Activated CD4-positive, alpha-beta T cell treated with anti-CD3 and anti-CD28 coated beads, Interleukin-2, amount 50 U/mL, for 48 hours (primary cell): ENCODE results near the gene MIGA2.
A peak's percentile ranks its signal among the peaks of the same experiment; 100 is the strongest.
"Not testable (repeated sequence)": the region's sequence is repeated elsewhere in the genome, so short reads cannot be mapped to it uniquely, and the experiment has no call there.

ENCODE experiments used
- DNase-seq, 2 experiments: peaks; one replicate each; pipeline ENCODE4 v3.0.0-alpha.2; 2020

Gene MIGA2

DNA sequence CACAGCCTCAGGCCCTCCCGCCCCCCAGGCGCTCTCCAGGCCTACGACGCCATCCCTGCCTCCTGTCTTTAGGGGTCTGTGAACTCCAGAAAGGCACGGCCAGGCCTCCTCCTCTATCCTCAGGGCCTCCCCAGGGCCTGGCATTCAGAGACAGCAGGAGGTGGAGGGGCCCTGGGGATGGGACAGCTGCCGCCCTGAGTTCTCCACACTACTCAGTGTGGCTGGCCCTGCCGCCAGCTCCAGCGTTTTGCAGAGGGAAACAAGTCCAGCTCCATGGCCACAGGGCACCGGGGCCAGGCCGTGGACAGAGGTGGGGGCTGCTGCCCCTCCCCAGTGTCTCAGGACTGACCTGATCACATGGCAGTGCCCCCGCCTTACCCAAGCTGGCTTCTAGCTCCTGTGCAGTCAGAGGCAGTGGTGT is 24.7 kb upstream of the MIGA2 start:
- no peak for DNase-seq

DNA sequence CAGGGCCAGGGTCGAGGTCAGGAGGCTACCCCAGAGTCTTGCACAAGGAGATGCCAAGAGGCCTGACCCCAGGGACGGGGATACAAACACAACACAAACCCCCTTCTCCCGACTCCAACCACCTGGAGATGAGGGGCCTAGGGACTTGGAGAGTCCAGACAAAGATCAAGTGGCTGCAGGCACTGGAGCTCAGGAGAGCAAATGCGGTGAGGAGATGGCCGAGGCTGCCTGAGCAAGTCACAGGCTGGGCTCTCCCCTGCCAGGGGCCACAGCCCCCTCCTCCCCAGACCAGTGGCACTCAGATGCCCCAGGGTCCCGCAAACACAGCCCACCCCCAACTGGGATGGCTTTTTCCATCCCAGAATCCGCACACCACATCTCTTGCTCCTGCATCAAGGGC is 24.1 kb upstream of the MIGA2 start:
- DNase-seq, result no peak

DNA sequence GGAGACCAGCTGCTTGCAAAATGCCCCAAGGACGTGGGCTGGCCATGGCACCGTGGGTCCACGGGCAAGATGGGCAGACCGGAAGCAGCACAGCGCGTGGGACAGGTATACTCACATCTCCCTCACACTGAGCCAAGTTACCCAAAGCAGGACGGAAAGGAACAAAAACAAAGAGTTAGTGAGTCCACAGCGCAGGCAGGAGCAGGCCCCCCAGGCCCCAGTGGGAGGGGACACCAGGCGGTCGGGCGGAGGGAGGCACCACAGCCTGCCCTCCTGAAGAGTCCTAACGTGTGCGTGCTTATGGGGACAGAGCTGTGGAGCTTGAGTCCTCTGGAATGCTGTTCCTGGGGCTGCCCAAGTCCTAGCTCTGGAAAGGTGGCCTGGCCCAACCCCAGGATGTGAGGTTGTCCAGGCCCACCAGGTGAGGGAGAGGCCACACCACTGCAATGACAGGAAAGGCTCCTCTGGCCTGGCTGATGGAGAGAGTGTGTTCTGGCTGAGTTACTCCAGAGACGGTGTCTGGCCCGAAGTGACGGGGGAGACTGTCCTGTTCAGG is 23.5 kb upstream of the MIGA2 start:
- DNase-seq, result no peak

DNA sequence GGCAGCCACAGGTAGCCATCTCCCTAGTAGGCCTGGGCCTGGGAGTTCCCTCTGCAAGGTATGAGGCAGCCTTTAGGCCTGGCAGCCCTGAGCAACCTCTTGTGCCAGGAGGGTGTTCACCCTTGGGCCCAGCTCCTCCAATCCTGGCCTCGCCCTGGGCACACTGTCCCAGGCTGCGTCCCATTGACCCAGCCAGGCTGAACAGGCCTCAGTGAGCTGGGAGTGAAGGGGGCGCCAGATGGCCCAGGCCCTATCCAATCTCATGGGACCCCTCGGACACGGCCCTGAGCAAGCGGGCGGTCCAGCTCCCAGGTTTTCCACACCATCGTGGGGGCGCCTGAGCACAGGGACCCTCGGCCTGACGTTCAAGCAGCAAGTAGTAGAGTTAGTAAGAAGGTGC is 22.8 kb upstream of the MIGA2 start:
- DNase-seq, result no peak

DNA sequence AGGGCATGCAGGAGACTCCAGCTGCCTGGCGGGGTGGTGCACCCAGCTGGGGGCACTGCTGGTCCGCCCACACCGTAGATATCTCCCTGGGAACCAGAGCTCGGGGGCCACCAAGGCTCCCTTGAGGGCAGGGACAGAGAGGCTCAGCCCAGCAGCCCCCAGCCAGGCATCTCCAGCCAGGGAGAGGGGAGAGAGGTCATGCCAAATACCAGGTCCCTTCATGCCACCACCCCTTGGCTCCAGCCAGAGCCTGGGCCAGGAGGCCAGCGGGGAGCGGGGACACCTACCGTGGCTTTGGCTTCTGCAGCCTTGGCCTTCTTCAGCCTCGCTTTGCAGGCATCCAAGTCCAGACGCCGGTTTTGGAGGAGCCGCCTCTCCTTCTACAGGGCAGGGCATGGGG is 22.3 kb upstream of the MIGA2 start:
- DNase-seq, result no peak

DNA sequence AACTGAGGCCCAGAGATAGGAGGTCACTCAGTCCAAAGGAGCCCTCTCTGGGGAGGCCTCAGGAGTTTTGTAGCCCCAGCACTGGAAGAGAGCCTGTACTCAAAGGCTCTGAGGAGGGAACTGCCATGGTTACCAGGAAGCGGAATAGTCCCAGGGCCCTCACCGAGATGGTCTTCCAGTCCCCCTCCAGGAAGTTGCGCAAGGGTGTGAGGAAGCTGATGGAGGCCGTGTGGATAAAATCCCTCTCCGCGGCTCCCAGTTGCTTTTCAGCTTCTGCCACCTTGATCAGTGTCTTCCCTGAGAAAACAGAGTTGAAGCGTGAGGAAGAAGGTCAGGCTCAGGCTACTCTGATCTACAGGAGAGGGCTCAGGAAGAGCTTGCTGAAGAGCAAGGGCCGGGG is 21.8 kb upstream of the MIGA2 start:
- no peak for DNase-seq

DNA sequence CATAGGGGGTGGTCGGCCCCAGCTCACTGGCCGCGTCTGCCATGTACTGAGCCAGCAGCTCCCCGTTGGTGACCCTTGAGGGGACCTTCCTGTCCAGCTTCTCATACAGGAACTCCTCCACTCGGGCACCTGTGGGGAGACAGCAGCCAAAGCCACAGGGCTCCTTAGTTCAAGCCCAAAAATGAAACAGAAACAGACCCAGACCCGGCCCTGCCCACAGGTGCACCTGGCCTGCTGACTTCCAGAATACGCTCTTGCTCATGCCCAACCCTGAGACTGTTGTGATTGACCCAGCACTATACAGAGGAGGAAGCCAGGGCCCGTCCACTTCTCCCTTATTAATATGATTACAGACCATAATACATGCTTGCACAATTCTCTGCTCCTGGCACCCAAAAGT is 15.3 kb upstream of the MIGA2 start:
- no peak for DNase-seq

DNA sequence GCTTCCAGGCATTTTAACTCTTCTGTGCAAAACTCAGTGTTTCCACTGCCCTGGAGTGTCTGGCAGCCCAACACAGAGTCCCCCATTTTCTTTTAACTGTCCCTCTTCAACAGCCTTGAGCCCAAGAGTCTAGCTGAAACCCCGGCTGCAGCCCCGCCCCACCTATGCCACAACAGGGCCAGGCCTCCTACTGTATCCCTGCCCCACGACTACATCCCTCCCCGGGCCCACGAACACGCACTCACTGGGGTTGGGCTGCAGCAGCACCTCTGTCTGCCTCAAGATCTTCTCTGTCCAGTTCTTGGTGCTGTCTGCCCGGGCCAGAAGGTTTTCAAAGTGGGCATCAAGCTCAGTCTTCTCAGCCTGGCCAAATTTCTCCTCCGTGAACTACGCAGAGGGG is 14.4 kb upstream of the MIGA2 start:
- DNase-seq, result no peak

DNA sequence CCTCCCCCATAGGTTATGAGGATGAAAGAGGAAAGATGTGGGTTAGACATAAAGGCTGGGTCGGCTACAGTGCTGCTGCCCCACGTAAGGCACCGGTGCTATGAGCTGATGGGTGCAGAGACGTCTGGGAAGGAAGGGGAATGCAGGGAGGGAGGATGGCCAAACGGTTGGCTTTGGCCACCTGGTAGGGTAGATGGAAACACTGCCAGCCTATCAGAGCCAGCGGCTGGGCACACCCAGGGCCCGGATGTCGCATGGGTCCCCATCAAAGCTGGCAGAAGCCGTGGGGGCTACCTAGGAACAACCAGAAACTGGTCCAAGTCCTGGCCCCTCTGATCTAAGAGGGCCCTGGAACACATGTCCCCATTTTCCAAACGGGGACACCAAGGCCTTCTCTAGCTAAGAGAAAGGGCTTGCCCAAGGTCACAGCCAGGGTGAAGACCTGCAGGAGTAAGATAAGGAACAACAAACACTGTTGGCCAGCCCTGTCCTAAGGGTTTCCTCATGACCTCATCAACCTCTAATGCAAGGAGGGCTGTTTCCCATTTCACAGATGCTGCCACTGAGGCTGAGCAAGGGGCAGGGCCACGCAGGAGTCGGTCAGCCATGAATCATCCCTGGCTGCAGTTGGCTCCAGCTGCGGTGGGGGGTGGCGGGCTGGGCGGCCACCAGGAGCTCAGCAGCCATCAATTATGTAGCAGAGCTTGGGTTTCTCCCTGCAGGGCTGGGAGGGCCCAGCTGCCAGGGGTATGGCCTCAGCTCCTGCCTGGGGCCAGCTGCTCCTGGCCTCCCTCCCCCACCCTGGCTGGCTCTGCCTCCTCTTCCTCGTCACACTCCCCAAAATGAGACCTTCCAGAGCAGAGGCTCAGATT is 13.2 kb upstream of the MIGA2 start:
- DNase-seq, result no peak

DNA sequence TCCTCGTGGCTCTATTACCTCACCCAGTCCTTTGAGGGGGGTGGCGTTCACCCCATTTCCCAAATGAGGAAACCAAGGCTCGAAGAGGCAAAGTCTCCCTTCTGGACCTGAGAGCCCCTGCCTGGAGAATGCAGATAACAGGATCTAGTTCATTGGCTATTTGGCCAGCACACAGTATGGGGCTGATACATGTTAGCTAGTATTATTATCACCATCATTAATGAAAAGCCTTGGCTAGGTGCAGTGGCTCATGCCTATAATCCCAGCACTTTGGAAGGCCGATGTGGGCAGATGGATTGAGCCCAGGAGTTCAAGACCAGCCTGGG is 12.6 kb upstream of the MIGA2 start:
- no peak for DNase-seq

DNA sequence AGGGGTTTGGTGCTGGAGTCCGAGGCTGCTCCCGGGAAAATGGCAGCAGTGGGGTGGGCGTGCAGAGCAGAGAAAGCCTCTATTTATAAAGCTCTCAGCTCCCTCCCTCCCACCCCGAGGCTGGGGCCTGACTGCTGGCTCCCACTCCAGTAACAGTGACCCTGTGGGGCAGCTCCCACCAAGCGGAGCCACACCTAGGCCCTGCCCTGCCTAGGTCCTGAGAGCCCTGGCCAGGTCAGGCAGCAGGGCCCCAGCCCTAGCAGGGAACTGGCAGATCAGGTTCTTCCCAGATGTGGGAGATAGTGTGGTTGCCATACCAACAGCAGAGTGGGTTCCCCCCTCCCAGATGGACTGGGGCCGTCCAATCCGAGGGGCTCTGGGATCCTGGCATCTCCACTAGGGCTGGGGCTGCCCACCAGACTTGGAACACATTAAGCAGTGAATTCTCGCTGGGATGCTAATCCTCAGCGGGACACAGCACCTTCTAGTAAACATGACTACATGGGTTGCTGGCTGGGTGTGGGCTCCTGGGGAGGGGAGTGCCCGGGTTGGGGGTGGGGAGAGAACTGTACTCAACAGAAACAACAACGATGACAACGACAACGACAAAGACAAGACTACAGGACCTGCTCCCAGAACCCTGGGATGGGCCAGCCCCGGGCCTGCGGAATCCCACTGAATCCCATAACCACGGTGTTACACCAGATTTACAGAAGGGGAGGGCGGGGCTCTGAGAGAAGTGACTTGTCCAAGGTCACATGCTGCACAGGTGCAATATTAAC is 9.8 kb upstream of the MIGA2 start:
- DNase-seq, result no peak

DNA sequence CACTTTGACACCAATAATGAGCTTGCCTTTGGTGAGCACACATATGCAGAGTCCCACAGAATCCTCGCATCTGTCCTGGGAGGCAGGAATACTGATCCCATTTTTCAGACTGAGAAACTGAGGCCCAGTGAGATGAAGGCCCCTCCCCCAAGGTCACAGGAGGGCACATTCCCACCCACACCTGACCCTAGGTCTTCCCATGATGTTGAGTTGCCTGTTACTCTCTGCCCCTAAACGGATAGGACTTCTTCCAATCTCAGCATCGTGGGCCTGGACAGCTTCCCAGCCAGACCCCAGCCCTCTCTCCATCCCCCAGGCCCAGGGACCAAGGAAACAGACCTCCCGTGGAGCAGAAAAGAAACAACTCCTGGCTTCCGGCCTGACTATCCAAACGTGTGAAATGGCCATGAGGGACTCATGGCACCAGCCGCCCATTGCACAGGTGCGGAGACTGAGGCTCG is 9.2 kb upstream of the MIGA2 start:
- DNase-seq, result no peak

DNA sequence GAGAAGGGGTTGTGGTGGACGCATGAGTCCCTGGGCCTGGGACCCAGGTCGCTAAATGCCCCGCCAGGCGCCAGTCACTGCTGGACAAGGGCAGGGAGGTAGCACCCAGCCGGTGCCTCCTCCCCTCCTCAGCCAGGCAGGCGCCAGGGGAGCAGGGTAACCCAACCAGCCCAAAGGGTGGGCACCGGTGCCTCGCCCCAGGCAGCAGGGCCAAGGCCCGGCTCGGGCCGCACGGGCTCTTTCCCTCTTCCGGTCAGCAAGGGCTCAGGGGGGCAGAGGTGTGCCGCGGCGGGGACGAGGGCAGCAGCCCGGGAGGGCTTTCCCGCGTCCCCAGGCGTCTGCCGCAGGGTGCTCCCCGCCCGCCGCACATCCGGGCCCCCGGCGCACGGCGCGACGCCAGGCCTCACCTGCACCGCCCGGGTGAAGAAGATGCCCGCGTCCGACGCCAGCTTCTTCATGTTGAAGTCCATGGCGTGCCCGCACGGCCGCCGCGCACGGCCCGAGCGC is 8.7 kb upstream of the MIGA2 start:
- peak in 1 of 2 experiments; percentile 69 for DNase-seq

DNA sequence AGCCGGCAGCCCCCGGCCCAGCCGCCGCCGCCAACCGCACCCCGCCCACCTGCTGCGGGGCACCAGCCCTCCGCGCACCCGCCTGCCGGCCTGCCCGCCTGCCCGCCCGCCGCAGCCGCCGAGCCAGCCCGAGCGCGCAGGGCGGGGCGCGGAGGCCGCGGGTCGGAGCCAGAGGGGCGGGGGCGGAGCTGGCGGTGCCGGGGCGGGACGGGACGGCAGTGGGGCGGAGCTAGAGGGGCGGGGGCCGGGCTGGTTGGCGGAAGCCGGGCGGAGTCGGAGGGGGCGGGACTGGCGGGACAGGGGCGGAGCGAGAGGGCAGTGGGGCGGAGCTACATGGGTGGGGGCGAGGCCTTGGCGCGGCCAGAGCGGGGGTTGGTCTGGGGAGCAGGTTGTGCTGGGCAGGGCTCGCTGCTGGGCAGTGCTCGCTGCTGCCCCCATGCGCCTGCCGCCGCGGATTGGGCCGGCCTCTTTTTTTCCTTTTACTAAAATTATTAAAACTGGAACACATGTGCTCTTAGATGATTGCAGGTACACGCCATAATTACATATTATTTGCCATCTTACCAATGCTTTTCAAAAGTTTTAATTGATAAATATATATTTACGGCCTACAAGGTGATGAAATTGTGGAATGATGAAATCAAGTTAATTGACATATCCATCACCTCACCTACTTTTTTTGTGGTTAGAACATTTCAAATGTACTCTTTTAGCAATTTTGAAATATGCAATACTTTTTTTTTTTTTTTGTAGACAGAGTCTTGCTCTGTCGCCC is 8.0 kb upstream of the MIGA2 start, which contains the start of gene SH3GLB2:
Gene SH3GLB2 (minus strand): TSS at position 140 of the 775 bp plus-strand sequence. CDS start 177 bp downstream, outside the sequence.
- DNase-seq, result peak; percentile 92 to 93

DNA sequence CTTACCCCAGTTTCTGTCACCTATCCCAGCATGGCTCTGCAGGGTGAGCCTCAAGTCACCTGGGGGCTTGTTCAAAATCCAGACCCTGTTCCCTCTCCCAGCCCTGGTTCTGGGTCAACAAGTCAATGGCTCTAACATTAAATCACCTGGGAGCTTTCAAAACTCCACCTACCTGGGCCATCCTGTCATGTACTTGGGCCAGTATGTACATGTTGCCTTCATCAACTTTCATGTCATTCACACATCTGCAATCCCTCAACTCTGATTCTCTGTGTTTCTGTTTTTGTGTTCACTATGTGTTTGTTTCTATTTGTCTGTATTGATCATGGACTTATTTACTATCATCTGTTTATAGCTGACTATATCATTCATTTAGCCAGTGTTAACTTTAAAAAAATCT is 6.2 kb upstream of the MIGA2 start:
- no peak for DNase-seq

DNA sequence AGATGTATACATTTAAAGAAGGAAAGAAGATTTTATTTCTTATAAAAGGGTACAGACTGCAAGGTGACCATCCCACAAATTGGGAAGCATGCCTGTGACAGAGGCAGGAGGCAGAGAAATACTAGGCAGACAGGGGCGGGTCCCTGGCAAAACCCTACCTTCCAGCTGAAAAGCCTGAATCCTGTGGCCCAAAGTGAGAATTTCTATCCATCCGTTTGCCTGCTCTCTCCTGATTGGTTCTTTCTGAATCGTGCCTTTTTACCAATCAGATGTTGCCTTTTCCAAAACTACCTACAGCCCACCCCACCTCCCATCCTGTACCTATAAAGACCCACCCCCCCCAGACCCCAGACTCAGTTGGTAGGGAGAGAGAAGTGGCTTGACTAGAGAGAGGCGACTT is 4.9 kb upstream of the MIGA2 start:
- no peak for DNase-seq

DNA sequence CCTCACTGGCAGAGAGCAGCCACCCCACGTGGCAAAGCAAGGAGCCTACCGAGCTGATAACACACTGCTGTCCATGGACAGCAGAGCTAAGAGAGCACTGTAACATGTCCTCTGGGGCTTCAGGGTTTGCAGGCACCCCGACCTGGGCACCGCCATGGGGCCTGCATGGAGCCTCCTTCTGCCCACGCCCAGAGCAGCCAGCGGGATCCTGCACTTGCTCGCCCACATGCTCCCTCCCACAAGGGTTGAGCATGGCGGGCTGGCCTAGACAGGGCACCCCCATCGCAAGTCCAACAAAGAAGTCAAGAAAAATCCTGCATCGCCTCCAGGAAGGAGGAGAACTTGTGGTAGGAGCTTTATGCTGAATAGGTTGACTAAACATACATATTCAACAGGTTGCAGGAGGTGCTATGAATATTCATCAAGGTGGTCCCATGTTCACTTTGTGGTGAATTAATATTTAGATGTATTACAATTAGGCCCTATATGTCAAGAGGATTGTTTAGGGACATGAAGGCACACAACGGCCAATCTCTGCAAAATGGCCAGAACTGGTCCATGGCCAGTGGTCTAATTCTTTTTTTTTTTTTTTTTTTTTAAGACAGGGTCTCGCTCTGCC is 3.8 kb upstream of the MIGA2 start:
- no peak for DNase-seq

DNA sequence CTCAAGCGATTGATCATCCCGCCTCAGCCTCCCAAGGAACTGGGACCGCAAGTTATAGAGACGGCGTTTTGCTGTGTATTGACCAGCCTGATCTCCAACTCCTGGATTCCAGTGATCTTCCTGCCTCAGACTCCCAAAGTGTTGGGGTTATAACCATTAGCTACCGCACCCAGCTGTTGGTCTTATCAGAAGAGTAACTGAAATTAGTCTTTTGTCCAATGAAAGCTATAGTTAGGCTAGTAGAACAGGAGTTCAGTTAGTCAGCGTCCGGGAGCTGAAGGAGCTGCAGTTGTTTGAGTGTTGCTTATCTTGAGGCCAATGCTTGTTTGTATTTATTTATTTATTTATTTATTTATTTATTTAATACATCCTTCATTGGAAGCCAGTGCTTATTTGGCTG is 3.2 kb upstream of the MIGA2 start:
- DNase-seq, result no peak

DNA sequence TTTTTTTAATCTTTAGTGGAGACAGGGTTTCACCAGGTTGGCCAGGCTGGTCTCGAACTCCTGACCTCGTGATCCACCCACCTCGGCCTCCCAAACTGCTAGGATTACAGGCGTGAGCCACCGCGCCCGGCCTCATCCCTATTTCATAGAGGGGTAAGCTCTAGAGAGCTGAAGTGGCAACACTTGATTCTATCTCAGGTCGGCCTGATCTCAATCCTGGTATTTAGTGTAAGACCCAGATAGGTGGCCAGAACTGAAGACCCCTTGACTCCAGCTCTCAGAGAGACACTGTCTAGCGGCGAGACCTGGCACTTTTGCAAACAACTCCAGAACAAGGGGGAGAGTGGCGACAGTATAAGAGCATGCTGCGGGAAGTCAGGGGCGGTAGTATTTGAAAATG is 588 bp upstream of the MIGA2 start:
- not testable (repeated sequence) for DNase-seq

DNA sequence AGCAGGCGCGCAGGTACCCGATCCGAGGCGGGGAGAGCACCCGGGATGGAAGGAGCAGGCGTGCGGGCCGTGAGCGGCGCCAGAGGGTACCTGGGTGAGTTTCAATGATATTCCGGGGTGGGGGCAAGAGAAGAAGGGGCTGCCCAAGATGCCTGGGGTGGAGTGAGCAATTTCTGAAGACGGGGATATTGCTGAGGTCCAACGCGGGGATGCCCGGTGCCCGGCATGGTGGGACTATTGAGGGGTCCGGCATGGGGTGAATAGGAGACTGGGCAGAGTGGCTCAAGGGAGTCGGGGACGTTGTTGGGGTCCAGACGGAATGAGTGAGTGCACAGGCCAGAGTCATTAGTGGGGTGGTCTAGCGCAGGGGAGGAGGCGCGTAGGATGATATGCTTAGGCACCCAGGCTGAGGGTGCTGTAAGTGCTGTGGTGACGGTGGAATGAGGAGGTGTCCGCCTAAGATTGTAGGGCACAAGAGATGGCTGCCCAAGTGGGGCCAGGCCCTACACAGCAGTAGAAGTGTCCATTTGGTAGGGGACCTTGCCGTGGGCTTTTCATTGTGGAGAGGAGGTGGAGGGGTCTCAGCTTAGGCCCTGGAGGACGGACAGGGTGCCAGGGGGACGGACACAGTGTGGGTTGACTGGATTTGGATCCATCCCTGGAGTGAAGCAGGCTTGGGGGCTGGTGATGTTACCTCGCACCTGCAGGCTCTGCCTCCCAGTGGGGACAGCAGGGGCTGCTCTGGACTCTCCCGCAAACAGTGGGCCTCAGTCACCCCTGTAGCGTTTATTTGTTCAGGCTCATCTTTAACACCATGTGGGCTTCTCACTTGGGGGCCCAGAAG is 719 bp downstream of the MIGA2 start:
- DNase-seq, result no peak

DNA sequence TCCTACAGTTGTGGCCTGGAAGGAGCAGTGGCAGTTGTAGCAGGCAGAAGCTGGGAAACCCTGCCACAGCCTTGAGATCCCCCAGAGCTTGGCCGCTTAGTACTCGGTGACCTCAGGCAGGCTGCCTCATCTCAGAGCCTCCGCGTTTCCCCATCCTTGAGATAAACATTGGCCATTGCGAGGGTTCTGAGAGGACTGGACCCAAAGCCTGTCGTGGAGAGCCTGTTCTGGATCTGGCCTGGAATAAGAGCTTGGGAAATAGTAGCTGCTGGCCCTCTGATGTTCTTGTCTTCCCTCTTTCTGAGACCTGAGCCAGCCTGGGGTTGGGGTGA is 1.3 kb downstream of the MIGA2 start:
- no peak for DNase-seq
